NCI-H1092 (cell line): ENCODE measurements around the gene DMBX1.

Experiments
- DNase-seq: peaks from one replicate; lab custom pipeline; 2025; lab: John Stamatoyannopoulos, UW

DMBX1 gene

DNA sequence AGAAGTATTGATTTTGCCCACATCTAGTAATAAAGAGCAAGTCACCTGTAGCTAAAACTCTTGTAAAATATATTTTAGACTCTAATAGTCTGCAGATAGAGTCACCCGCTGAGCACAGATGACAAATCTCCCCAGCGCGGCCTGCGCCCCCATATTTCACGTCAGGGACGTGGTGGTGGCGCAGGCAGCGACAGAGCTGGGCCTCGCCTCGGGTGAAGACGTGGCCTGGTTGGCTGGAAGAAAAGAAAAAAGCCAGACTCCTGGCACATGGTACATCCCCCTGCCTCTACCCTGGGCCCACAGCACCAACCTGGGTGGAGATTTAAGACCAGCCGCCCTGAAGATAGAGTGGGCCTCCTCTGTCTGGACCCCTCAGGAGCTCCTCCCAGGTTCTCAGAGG lies 6.0 kb upstream of the DMBX1 start:
- DNase-seq: no peak

DNA sequence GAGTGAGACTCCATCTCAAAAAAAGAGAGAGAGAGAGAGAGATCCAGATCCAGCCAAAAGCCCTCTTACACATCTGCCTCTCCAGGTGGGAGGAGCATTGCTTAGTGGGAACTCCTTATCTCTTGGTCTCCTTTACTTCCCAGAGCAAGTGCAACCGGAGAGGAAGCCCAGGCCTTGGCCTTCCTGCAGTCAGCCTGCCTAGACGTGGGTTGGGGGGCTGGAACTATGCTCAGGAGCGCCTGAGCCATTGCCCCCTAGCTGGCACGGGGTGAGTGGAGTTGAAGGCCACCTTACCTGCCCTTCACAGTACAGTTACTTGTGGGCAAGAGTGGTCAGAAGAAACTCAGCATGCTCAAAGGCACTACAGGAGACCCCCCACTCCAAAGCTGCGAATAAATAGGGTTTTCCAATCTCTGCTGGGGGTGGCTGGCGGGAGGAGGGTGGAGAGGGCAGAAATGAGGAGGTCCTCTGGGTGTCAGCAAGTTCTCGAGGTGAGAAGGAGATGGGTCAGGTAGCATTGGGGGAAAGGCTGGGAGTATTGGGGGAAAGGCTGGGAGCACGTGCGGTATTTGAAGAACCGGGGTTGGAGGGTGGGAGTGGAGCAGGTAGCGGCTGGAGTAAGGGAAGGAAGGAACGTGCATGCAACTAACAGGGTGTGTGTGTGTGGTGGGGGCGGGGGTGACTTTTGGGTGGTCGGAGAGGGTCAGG lies 4.7 kb upstream of the DMBX1 start:
- no peak for DNase-seq

DNA sequence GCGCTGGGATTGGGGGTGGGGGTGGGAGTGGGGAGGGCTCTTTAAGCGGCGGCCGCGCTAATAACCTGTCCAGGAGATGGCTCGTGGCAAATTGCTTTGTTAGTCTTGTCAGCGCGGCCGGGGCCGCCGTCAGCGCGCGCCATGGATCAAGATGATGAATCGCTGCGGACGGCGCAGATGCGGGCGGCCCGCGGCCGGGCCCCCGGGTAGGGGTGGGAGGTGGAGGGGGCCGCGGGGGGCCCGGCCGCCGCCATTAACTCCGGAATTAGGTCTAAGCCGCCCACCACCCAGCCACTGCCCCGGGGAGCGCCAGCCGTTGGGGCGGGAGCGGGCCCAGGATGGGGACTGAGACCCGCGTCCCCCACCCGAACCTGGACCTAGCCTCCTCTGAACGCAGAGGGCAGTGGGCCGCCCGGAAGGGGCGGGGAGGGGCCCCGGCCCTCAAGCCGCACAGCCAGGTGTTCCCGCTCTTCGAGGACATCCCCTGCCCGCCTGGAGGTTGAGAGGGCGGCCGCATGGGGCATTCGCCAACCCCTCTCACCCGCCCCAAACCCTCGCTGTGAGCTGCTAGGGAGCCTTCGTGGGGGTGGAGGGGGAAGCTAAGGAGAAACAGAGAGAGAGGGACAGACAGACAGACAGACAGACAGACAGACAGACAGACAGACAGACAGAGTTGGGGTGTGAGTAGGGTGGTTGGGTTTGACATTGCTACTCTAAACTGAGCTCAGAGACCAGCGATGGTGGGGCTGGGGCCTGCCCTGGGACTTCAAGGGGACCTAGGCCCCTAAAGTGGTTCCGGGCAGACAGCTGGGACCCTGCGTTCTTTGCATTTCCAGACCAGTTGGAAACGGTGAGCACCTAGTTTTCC lies 3.8 kb upstream of the DMBX1 start:
- DNase-seq: no peak

DNA sequence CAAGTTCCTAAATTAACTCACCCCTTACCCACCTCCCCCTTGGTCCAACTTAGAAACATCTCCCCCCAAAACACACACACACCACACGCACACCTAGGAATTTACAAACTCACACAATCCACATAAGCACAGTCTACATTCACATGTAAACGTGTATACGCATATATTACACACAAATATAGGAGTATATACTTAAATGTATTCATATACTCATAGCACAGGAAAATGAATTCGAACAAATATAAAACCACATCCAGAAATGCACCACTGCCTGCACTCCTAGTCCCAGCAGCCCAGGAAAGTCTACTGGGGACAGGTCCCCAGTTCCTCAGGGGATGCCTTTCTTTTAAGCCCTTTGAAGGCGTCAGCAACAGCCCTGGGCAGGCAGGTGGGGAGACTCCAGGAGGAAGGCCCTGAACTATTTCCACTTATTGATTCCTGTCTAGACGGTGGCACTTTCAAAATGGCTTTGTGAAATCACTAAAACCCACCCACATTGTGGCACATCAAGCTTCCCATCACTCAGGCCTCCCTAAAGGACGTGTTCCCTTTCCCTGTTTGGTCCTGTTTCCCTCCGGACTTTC lies 3.1 kb upstream of the DMBX1 start:
- no peak for DNase-seq

DNA sequence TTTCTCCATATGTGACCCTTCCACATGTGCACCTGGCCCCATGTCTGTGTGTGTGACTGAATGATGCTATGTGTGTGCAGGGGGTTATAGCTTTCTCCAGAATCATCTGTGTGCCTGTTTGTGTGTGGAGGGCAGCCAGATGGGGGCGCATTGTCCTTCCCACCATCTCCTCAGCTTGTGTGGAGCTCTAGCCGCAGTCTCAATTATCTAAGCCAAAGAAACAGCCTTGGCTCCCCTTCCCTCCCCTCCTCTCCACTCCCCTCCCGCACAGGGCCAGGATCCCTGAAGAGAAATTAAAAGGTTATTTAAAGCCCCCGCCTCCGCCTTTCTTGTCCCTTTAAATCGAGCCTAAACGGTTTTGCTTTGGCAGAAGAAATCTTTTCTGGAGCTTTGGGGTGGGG lies 1.8 kb upstream of the DMBX1 start:
- DNase-seq: no peak

DNA sequence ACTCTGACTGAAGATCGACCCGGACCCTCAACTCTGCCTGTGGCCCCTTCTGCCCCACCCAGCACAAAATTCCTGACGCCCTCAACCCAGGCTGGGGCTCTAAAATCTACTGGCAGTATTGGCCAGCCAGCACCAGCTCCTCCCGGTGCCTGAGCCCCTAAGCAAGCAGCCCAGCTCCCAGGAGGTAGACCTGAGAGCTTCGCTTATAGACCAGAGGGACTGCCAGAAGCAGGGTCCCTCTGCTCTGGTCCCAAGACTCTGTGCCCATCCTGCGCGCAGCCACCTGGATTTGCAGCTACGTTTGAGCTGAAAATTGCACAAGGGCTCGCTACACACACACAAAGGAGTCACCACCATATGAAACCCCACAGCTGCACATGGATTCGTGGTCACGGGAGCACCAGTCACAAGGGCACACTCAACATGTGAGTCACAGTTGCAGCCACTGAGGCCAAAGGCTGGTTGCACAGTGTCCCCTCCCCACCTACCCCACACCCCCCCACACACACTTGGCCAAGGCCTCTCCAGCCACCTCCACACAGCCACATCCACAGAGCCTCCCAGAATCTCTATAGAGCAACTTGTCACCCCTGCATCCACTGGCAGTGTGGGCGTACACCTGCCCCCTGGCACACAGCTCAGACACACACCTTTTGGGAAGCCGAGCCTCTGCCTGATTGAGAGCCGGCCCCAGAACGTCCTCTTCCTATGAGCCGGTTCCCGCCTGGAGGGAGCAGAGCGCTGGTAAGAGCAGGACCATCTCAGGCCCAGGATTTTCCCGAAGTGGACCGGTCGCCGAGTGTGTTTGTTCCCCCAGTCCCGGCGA lies 1.1 kb upstream of the DMBX1 start:
- no peak for DNase-seq

DNA sequence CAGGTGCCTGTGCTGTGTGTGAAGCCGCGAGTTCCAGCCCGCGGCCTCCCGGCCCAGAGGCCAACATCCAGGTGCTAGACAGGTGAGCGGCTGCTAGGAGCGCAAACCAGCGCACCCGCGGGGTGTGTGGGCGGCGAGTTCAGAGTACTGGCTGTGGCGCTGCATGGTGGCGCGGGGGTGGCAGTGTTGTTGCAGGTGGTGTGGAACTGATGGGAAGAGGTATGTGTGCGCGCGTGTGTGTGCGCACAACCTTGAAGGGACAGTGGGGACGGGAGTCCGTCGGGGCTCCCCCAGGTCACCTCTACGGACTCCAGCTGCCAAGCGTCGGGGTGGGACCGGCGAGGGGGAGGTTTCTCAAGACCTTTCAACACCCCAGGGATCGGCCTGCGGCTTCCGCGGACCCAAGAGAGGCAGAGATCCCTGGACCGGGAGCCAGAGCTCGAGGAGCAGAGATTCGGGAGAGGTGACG lies 433 bp upstream of the DMBX1 start:
- no peak for DNase-seq

- DNase-seq: no peak
Observed at GRCh38 chr1:46490406-46490655, 695 bp downstream of the DMBX1 start.

DNA sequence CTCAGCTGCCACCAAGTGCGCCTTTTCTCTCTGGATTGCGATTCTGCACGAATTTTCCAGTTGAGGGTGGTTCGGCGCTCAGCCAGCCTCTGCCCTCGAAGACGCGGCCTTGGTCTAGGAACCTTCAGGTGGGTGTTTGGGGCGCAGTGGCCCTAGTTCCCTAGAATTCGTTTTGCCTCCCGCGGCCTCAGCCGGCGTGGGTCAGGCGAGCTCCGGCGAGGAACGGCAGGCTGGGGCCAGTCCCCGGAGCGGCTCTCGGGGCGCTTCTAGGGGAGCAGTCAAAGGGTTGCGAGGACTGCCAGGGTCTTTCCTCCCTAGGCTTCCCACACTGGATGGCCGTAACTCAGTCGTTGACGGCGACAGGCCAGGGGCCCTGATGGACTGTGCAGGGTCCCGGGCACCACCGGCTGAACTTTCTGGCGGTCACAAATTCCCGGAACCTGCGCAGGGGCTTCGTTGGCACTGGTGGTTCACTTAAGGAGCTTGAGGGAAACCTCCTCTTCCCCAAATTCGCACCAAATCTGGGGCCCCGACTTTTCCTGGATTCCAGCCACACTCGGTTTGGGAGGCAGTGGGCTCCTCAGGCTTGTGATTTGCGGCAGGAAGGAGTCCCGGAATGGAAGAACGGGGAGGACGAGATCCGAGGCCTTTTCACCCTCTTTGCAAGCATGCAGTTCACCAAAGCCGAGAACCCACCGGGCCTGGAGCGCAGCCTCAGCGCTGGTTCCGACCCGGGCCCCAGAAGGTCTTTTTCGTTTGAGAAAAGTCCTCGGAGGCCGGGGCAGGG lies 1.2 kb downstream of the DMBX1 start:
- no peak for DNase-seq

GRCh38 chr1:46491443-46492268 lies 2.0 kb downstream of the DMBX1 start:
- no peak for DNase-seq

GRCh38 chr1:46492269-46492853 lies 2.7 kb downstream of the DMBX1 start:
- DNase-seq: no peak

- DNase-seq: no peak
Observed at GRCh38 chr1:46492871-46493270, 3.2 kb downstream of the DMBX1 start.

DNA sequence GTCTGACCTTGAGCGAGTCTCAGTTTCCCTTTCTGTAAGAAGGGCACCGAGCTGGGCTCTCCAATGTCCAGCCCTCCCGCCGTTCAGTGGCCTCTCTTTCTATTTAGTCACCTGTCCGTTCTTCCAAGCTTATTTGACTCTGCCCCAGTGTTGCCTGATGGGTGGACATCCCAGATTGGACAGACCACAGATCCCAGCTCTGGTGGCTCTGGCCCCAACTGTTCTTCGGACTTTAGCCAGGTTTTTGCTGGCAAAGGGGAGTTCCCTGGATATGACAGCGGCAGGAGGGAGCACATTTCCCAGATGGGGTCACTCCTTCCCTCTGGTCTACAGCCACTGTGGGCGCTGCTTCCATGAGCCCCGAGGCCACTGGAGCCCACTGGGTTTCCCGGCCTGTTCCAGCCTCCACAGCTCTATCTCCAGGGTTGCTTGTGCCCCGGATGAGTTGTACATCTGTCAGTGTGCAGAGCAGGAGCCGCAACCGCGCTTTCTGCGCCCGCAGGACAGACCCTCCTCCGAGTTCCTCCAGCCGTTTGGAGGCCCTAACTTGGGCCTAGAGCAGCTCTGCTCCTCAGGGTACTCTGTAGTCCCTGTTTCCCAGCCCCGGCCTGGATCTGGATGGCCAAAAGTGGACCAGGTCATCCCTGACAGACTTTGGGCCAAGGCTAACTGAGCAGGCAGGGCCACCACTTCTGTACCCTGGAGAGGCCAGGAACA lies 3.8 kb downstream of the DMBX1 start:
- DNase-seq: no peak

- no peak for DNase-seq
Observed at GRCh38 chr1:46494910-46495309, 5.3 kb downstream of the DMBX1 start.

DNA sequence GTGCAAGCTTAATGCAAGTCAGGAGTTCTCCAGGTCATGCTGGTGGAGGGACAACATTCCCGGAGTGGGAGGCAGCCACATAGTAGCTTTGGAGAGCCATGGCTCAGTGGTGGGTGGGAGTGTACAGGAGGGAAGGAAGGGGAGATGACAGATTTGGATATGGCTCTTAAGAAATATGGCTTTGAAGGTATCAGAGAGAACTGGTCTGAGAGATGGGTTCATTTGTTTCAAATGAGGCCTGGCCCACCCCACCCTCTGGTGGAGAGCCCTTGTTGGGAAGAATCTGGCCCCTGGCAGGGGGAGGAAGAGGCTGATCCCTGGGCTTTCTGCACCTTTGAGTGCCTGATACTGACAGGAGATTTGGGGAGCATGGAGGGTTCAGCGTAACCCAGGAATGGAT lies 6.1 kb downstream of the DMBX1 start:
- DNase-seq: no peak

GRCh38 chr1:46496505-46496904 lies 6.9 kb downstream of the DMBX1 start:
- DNase-seq: no peak

DNA sequence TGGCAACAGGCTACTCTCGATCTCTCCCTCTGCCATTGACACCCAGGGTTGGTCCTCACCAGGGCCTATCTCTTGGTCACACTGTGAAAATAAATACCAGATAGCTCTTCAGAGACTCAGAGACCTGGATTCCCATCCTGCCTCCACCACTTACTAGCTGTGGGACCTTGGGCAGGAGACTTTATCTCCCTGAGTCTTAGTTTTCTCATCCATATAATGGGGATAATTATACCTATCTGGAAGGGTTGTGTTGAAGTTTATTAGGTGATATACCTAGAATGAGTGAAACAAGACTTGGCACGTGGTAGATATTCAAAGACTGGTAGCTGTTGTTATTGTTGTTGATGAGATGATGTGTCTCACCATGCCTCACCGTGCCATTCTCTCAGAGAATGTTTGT lies 7.4 kb downstream of the DMBX1 start:
- DNase-seq: no peak

- DNase-seq: no peak
Observed at GRCh38 chr1:46497665-46498064, 8.0 kb downstream of the DMBX1 start.

- DNase-seq: no peak
Observed at GRCh38 chr1:46501528-46501927, 11.9 kb downstream of the DMBX1 start.

DNA sequence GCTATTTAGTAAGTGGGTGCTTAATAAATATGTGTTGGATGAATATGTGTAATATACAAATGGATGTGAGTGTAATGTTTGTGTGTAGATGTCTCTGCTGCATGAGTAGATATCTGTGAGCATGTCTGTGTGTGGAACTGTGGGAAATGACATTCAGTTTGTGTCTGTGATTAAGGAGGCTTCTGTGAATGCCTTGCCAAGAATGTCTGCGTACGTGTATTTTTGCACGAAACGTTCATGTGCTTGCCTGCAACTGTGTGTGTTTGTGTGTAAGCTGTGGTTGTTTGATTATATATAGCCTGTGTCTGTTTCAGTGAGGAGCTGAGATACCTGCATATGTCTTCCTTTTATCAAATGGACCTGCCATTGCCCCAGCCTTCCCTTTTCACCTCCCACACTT lies 13.8 kb downstream of the DMBX1 start:
- no peak for DNase-seq
